ENCODE data around the gene DHX36. TPM values are rescaled to one million over a fixed set of nuclear protein-coding genes. Genes with fewer than 3 reads are reported as not detected.

Gene DHX36
- polyA plus RNA-seq, 12 donors: 41.8 to 64.0 (median 54.3) TPM; not detected in 1

GRCh38 chr3:154227531-154227930 lies 96.8 kb downstream of the DHX36 start:
- peak; percentile 46 for DNase-seq

GRCh38 chr3:154225536-154225935 lies 98.8 kb downstream of the DHX36 start:
- no peak for DNase-seq

- peak; percentile 32 for DNase-seq
Observed at GRCh38 chr3:154224866-154225265, 99.4 kb downstream of the DHX36 start.

- no peak for DNase-seq
Observed at GRCh38 chr3:154224366-154224765, 99.9 kb downstream of the DHX36 start.

DNA sequence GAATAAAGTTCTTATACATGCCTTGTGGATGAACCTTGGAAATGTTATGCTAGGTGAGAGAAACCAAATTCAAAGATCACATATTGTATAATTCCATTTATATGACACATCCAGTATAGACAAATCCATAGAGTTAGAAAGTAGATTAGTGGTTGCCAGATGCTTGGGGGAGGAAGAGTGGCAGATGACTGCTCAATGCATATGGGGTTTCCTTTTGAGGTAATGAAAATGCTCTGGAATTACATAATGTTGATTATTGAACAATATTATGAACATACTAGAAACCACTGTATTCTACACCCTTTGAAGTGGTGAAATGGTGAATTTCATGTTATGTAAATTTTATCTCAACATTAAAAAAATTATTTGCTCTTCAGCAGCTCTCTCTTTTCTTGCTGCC lies 100.8 kb downstream of the DHX36 start:
- DNase-seq: no peak

Other genes with a start within 250 kb of the DHX36 start
- gene ARHGEF26, start 203.1 kb downstream of the DHX36 start, polyA plus RNA-seq (ENCODE audit: insufficient read length in 12 of 12): 10 to 100 TPM in 10 of 12 donors, 1 to 10 TPM in 1, not detected in 1; 8.8 to 24.9 (median 13.5) TPM
- under 1 TPM in 8 of 12 donors, not detected in 4; 0.08 to 0.61 (median 0.15) TPM for gene GPR149, start 105.7 kb upstream of the DHX36 start, polyA plus RNA-seq (ENCODE audit: insufficient read length in 12 of 12)